Peyer's patch (tissue), 4 donors: Measurements from ENCODE around the gene MLPH. TPM values are rescaled to one million over a fixed set of nuclear protein-coding genes. Genes with fewer than 3 reads are reported as not detected.

ENCODE experiments used
- DNase-seq, 3 donors: peaks; one replicate each; pipeline ENCODE4 v3.0.0-alpha.2; 2017 to 2019
- H3K27ac ChIP-seq, 4 donors: fragments of 200-600 bp; sonication (generic); one replicate each; pipeline ENCODE4 v1.5.1; 2016 to 2019
- H3K27me3 ChIP-seq, 2 donors: fragments of 200-600 bp; sonication (generic); one replicate each; pipeline ENCODE4 v1.5.1; 2019
- H3K36me3 ChIP-seq, 3 donors: fragments of 200-600 bp; sonication (generic); one replicate each; pipeline ENCODE4 v1.5.1; 2016 to 2019
- H3K4me1 ChIP-seq, 4 donors: fragments of 200-600 bp; sonication (generic); one replicate each; pipeline ENCODE4 v1.5.1; 2016 to 2019
- H3K4me3 ChIP-seq, 4 donors: fragments of 200-600 bp; sonication (generic); 1 replicate in 3 of 4; 2 replicates in 1 of 4; pipeline ENCODE4 v1.5.1; 2016 to 2019; ENCODE audit warnings: mild to moderate bottlenecking in 1 of 4
- H3K9me3 ChIP-seq, 4 donors: fragments of 200-600 bp; sonication (generic); one replicate each; pipeline ENCODE4 v1.5.1; 2016 to 2019; ENCODE audit warnings: mild to moderate bottlenecking in 1 of 4
- POLR2A ChIP-seq, 2 donors: fragments of 450-650 bp; IDR thresholded peaks; one replicate each; pipeline ENCODE4 v1.5.1; 2017; ENCODE audit warnings: antibody characterized with exemption in 2 of 2, mild to moderate bottlenecking in 2 of 2, moderate library complexity in 2 of 2
- small RNA-seq, 2 donors: library from RNA; depleted of rRNA; stranded (forward); fragments of <200 nt; gene quantifications; one replicate each; pipeline ENCODE3, GENCODE V24; 2016
- total RNA-seq, 4 donors: library from RNA; depleted of rRNA; stranded (reverse); fragments of >200 nt; gene quantifications; one replicate each; pipeline ENCODE4 v1.1.0, GENCODE V29; 2016
- TF ChIP-seq, protein P1 (sequence below), 6 experiments: fragments of 450-650 bp in 4 of 6; fragments of 200-600 bp in 2 of 6; sonication (generic) in 1 of 6; IDR thresholded peaks; one replicate each; pipeline ENCODE4 v1.5.1; 2017 to 2019; ENCODE audit warnings: antibody characterized with exemption in 6 of 6, mild to moderate bottlenecking in 3 of 6, moderate library complexity in 1 of 6

MLPH gene
- total RNA-seq, 4 donors from 2014 or later, result 82.5 to 195 (median 116) TPM

DNA sequence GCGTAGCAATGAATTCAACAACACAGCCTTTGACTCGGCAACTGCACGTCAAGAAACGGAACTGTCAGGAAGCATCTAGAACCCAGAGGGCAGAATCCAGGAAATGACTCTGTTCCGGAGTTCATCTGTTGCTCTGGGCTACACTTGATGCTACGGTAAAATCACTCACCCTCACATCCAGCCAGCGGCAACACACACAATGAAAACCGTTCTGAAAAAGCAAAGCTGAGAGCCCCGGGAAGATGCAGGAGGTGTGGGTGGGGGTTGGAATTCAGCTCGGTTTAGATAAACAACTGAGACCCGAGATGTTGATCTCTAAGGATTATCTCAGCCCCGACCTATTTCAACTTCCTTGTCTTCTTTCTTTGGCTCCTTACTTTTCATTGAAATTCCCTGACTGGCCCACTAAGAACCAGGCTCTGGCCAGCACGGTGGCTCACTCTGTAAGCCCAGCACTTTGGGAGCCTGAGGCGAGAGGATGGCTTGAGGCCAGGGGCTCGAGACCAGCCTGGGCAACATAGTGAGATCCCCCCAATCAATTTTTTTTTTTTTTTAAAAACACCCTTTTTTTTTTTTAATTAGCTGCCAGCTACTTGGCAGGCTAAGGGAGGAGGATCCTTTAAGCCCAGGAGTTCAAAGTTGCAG lies 116.8 kb downstream of the MLPH start:
- TF ChIP-seq, protein P1, sequence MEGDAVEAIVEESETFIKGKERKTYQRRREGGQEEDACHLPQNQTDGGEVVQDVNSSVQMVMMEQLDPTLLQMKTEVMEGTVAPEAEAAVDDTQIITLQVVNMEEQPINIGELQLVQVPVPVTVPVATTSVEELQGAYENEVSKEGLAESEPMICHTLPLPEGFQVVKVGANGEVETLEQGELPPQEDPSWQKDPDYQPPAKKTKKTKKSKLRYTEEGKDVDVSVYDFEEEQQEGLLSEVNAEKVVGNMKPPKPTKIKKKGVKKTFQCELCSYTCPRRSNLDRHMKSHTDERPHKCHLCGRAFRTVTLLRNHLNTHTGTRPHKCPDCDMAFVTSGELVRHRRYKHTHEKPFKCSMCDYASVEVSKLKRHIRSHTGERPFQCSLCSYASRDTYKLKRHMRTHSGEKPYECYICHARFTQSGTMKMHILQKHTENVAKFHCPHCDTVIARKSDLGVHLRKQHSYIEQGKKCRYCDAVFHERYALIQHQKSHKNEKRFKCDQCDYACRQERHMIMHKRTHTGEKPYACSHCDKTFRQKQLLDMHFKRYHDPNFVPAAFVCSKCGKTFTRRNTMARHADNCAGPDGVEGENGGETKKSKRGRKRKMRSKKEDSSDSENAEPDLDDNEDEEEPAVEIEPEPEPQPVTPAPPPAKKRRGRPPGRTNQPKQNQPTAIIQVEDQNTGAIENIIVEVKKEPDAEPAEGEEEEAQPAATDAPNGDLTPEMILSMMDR (IDR thresholded peaks at IDR 0.05), result no peak
- TF ChIP-seq POLR2A (IDR thresholded peaks at IDR 0.05), result peak in 1 of 2 donors; percentile 35
- peak overlapping the region in 3 of 4 donors; percentile 9 to 66 (median 63) for H3K27ac ChIP-seq
- H3K36me3 ChIP-seq, result no peaks in the 10 kb centered on the region
- DNase-seq, result peak in 2 of 3 donors; percentile 69 to 88
- peaks cover 0 to 10% (median 3%) of the 10 kb centered on the region in 4 donors for H3K4me1 ChIP-seq
- no peaks in the 10 kb centered on the region for H3K9me3 ChIP-seq
- H3K4me3 ChIP-seq, result peak overlapping the region in 1 of 4 donors; percentile 22
- no peaks in the 10 kb centered on the region for H3K27me3 ChIP-seq

GRCh38 chr2:237604391-237604790 lies 117.3 kb downstream of the MLPH start:
- Histone ChIP-seq H3K27me3 (no peaks in the 10 kb centered on the region), H3K4me1 (peaks cover 0 to 10% (median 3%) of the 10 kb centered on the region in 4 donors), H3K36me3 (no peaks in the 10 kb centered on the region), H3K4me3 (no peak overlapping the region), H3K9me3 (no peaks in the 10 kb centered on the region), H3K27ac (peak overlapping the region in 1 of 4 donors; percentile 63)
- TF ChIP-seq, protein P1 (IDR thresholded peaks at IDR 0.05), result no peak
- no peak for TF ChIP-seq POLR2A (IDR thresholded peaks at IDR 0.05)
- DNase-seq, result no peak

Small RNA genes lying within 50 kb of the gene (small RNA-seq; reads per million reads assigned to genes)
- 0 reads per million in 2 donors for gene MIR6811
- gene RNU6-1140P, result 0 reads per million in 2 donors

Other genes with a start within 250 kb of the MLPH start
- gene COL6A3, start 73.1 kb upstream of the MLPH start, total RNA-seq, result 100 to 1,000 TPM in 1 of 4 donors, 10 to 100 TPM in 3; 51.7 to 172 (median 71.0) TPM
- not detected for gene PRLH, start 79.3 kb downstream of the MLPH start, total RNA-seq
- gene RAB17, start 103.5 kb downstream of the MLPH start, total RNA-seq, result 100 to 1,000 TPM in 3 of 4 donors, 10 to 100 TPM in 1; 66.0 to 244 (median 219) TPM
- gene LRRFIP1, start 140.3 kb downstream of the MLPH start, total RNA-seq, result 100 to 1,000 TPM; 114 to 182 (median 135) TPM